Right lobe of liver (tissue), 4 donors: ENCODE measurements around the gene SETD6.

Experiments used
- CTCF ChIP-seq, 4 donors: fragments of 200-600 bp in 3 of 4; fragments of 450-650 bp in 1 of 4; IDR thresholded peaks; one replicate each; pipeline versions ENCODE4 v1.5.1 to v1.8.0; 2016 to 2022; ENCODE audit warnings: antibody characterized with exemption in 4 of 4, mild to moderate bottlenecking in 2 of 4
- POLR2A ChIP-seq: fragments of 450-650 bp; IDR thresholded peaks from one replicate; pipeline ENCODE4 v1.6.1; 2017; ENCODE audit warnings: antibody characterized with exemption, mild to moderate bottlenecking
- donor health status: DM: no; HTN: no; CAD: no.
- donor health status: DM: no; HTN: no; CAD: no.
- donor health status: DM: no; HTN: yes; CAD: no.

GRCh38 chr16:58519707-58520106 is 4.4 kb downstream of the SETD6 start:
- TF ChIP-seq CTCF (IDR thresholded peaks at IDR 0.05) (no peak), POLR2A (no peak)
